Skeletal muscle tissue (tissue), 4 donors: ENCODE results near the gene PHYKPL. TPM values are rescaled to one million over a fixed set of nuclear protein-coding genes. Genes with fewer than 3 reads are reported as not detected.

Experiments used
- H3K27ac ChIP-seq: one replicate; pipeline ENCODE4 v1.7.0; 2013; ENCODE audit warnings: mild to moderate bottlenecking, low read depth, low read length, inconsistent platforms
- H3K27me3 ChIP-seq, 3 donors: one replicate each; pipeline ENCODE4 v1.7.0; 2013; ENCODE audit warnings: low read length in 3 of 3; ENCODE audit not compliant: control insufficient read depth in 3 of 3, insufficient read depth in 3 of 3
- H3K36me3 ChIP-seq, 3 donors: one replicate each; pipeline ENCODE4 v1.7.0; 2013; ENCODE audit warnings: low read length in 3 of 3; ENCODE audit not compliant: control insufficient read depth in 3 of 3, insufficient read depth in 3 of 3
- H3K4me1 ChIP-seq, 3 donors: one replicate each; pipeline ENCODE4 v1.7.0; 2013; ENCODE audit warnings: low read length in 3 of 3, mild to moderate bottlenecking in 3 of 3; ENCODE audit not compliant: control insufficient read depth in 3 of 3, insufficient read depth in 3 of 3
- H3K4me3 ChIP-seq, 3 donors: one replicate each; pipeline ENCODE4 v1.7.0; 2013; ENCODE audit warnings: low read length in 3 of 3
- H3K9ac ChIP-seq, 3 donors: one replicate each; pipeline ENCODE4 v1.7.0; 2013; ENCODE audit warnings: low read length in 3 of 3, mild to moderate bottlenecking in 3 of 3, moderate library complexity in 2 of 3, low read depth in 1 of 3
- H3K9me3 ChIP-seq, 3 donors: one replicate each; pipeline ENCODE4 v1.7.0; 2013; ENCODE audit warnings: low read length in 3 of 3; ENCODE audit not compliant: control insufficient read depth in 3 of 3
- total RNA-seq: library from RNA; depleted of rRNA; stranded (reverse); fragments of >200 nt; gene quantifications from one replicate; pipeline ENCODE4 v1.2.3, GENCODE V29; 2014
- donor health status: Osteomylitis.

The PHYKPL gene
- total RNA-seq, 1 donor from 2014 or later = 38.1 TPM

DNA sequence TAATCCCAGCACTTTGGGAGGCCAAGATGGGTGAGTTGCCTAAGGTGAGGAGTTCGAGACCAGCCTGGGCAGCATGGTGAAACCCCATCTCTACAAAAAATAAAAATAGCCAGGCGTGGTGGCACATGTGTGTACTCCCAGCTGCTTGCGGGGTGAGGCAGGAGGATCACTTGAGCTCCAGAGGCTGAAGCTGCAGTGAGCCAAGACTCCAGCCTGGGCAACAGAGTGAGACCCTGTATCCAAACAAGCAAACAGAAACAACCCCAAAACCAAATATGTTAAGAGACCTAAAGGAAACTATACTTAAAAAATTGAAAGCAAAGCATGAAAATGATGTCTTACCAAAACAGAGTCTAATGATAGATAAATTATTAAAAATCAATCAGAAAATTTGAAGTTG is 15.8 kb downstream of the PHYKPL start:
- H3K27ac ChIP-seq = no peak overlapping the region
- peaks cover 14 to 30% (median 16%) of the 10 kb centered on the region in 3 donors for H3K4me1 ChIP-seq
- H3K27me3 ChIP-seq = no peaks in the 10 kb centered on the region
- H3K9ac ChIP-seq = no peak overlapping the region
- H3K36me3 ChIP-seq = peaks cover 48 to 61% (median 56%) of the 10 kb centered on the region in 3 donors
- no peaks in the 10 kb centered on the region for H3K9me3 ChIP-seq
- no peak overlapping the region for H3K4me3 ChIP-seq

DNA sequence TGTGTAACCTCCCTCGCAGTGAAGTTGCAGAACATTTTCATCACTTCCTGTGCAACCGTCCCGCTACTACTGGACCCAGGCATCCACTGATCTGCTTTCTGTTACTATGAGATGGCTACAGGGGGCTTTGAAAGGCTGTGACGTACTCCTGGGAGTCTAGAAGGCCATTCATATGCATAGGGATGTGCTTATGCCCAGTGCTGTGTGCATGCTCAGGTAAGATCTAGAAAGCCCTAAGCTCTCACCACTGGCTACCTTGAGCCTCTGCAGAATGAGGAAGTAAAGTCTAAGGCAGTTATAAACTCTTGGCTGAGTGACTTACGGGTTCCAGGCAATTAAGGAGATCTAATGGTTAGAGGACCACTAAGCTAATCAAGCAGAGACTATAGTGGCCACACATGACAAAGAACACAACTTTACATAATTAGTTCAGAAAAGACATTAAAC is 16.5 kb downstream of the PHYKPL start:
- H3K9ac ChIP-seq = no peak overlapping the region
- H3K36me3 ChIP-seq = peaks cover 53 to 61% (median 58%) of the 10 kb centered on the region in 3 donors
- H3K4me3 ChIP-seq = no peak overlapping the region
- no peak overlapping the region for H3K27ac ChIP-seq
- no peaks in the 10 kb centered on the region for H3K9me3 ChIP-seq
- H3K27me3 ChIP-seq = no peaks in the 10 kb centered on the region
- peaks cover 15 to 24% (median 17%) of the 10 kb centered on the region in 3 donors for H3K4me1 ChIP-seq

DNA sequence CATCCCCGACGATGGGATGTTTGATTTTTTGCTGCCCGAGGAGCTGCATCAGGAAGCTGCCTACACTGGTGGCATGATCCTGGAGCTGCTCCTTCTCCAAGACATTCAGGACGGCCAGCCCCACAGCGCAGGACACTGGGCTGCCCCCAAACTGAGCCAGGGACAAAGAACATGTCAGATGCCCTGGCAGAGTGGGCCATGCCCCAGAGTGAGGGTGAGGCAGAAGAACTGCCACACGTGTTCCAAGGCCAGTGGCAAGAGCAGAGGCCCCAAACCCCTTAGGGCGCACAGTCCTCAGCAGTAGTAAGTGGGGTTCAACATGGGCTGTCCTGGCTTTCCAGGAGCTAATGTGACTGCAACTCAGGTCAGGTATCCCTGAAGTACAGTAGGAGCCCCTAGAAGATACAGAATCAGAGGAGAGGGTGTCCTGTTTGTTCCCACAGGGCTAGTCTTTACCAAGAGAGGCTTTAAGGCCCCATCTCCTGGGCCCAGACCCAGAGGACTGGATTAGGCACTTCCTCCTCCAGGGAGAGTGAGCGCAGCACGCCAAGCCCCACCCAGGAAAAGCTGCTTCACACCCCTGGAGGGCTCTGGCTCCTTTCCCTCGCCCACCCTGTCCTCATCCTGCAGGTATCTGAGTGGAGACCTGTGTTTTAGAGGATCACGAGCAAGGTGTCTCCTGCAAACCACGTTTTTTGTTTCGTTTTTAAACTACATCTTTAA is 17.2 kb downstream of the PHYKPL start:
- H3K36me3 ChIP-seq = peaks cover 59 to 65% (median 62%) of the 10 kb centered on the region in 3 donors
- H3K27ac ChIP-seq = no peak overlapping the region
- H3K4me3 ChIP-seq = no peak overlapping the region
- no peaks in the 10 kb centered on the region for H3K9me3 ChIP-seq
- peak overlapping the region in 1 of 3 donors; percentile 16 for H3K9ac ChIP-seq
- H3K4me1 ChIP-seq = peaks cover 15 to 24% (median 17%) of the 10 kb centered on the region in 3 donors
- H3K27me3 ChIP-seq = no peaks in the 10 kb centered on the region

DNA sequence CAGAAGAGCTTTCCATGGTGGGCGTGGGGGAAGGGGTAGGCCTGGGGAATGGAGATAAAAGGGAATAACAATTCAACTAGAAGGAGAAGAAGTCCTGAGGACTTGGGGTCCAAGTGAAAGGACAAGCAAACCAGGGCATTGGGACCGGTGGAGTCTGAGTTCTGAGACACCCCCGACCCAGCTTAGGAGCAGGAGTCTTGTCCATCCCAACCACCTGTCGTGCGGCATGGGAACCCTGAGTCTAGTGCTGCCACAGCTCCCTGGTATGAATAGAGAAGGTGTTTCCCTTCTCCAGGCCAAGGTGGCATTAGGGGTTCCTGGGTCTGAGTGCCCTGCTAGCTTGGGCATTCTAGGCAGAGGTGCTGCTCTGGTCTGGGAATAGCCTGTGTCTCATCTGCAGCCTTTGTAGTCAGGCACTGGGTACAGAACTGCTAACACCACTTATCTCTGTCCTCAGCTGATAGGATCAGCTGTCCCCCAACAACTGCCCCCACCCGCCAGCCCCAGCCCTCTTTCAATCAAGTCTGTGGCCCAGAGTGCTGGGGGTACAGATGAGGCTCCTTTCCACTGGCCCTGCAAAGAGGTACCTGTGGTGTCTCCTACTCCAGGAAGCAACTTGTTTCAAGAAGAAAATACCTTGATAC is 18.3 kb downstream of the PHYKPL start:
- Histone ChIP-seq H3K36me3 (peaks cover 71 to 77% (median 74%) of the 10 kb centered on the region in 3 donors), H3K4me1 (peaks cover 15 to 24% (median 17%) of the 10 kb centered on the region in 3 donors), H3K4me3 (no peak overlapping the region), H3K9me3 (no peaks in the 10 kb centered on the region), H3K27me3 (no peaks in the 10 kb centered on the region), H3K9ac (peak overlapping the region in 1 of 3 donors; percentile 16), H3K27ac (no peak overlapping the region)

DNA sequence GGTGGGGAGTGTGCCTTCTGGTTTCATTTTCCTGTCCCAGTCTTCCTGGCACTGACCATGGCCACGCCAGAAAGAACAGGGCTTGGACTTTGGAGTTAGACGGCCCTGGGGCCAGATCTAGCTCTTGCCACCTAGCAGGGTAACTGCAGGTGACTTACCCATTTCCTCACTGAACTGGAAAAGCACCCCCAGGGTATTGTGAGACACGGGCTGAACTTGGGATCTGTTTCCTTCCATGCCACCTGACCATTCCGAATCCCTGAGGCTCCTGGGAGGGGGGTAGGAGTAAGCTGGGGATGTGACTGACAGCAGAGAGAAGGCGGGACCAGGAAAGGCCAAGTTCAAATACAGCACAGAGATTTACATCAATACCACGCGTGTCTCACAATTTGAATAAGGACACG is 18.9 kb downstream of the PHYKPL start:
- H3K27me3 ChIP-seq = no peaks in the 10 kb centered on the region
- H3K4me3 ChIP-seq = no peak overlapping the region
- H3K27ac ChIP-seq = no peak overlapping the region
- H3K36me3 ChIP-seq = peaks cover 76 to 82% (median 79%) of the 10 kb centered on the region in 3 donors
- H3K4me1 ChIP-seq = peaks cover 15 to 24% (median 17%) of the 10 kb centered on the region in 3 donors
- no peaks in the 10 kb centered on the region for H3K9me3 ChIP-seq
- peak overlapping the region in 1 of 3 donors; percentile 16 for H3K9ac ChIP-seq

DNA sequence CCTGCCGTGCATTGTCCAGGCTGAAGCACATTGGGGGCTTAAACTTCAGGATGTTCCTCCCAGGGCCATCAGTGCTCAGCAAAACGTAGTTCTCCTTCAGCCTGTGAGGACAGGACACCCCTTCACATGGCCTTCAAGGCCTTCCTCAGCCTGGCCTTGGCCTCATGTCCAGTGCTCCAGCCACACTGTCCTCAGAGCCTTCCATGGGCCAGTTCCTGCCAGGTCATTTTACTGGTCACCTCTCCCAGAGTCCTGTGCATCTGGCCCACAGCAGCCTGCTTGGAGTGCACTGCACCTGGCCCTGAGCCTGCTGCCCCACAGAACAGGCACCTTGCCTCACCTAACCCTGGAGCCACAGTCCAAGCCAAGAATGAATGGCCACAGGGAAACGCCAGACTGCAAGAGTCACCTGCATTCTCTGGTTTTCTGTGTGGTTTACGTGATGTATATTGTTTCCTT is 19.6 kb downstream of the PHYKPL start:
- Histone ChIP-seq H3K36me3 (peaks cover 74 to 89% (median 80%) of the 10 kb centered on the region in 3 donors), H3K27ac (no peak overlapping the region), H3K4me3 (peak overlapping the region in 1 of 3 donors; percentile 22), H3K4me1 (peaks cover 17 to 26% (median 17%) of the 10 kb centered on the region in 3 donors), H3K9me3 (no peaks in the 10 kb centered on the region), H3K27me3 (no peaks in the 10 kb centered on the region), H3K9ac (peak overlapping the region in 2 of 3 donors; percentile 38 to 40)

DNA sequence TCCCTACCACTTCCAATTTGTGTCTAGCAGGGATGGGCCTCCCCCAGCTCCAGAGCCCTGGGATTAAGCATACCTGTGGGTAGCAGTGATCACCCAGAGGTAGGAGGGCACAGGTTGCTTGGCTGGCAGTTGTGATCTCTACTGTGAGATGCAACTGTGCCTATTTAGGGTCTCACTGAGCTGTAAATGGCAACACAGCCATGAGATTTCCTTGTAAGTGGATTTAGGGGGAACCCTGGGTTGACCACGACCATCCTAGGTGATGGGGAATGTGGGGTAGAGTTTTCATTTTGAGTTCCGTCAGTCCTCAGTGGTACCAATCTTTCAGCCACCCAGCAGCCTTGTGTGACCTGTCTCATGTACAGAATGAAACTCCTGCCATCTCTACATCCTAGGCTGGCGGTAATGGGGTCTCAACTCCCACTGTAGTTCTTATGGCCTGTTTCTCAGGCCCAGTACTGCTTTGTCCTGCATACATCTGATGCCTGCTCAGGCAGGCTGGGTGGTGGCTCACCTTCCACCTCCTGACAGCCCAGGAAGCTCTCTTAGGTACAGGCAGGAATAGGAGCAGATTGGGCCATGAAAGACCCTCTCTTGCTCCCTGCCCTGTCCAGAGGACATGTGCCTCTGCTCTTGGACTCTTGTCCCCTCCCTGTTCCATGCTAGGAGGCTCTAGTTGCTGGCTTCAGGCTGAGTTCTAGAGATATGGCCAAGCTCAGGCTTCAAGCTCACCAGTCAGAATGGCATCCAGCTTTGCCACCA is 20.2 kb downstream of the PHYKPL start:
- H3K4me3 ChIP-seq = no peak overlapping the region
- H3K27ac ChIP-seq = no peak overlapping the region
- H3K9ac ChIP-seq = peak overlapping the region in 2 of 3 donors; percentile 38 to 40
- peaks cover 77 to 95% (median 86%) of the 10 kb centered on the region in 3 donors for H3K36me3 ChIP-seq
- H3K4me1 ChIP-seq = peaks cover 22 to 32% (median 23%) of the 10 kb centered on the region in 3 donors
- no peaks in the 10 kb centered on the region for H3K27me3 ChIP-seq
- no peaks in the 10 kb centered on the region for H3K9me3 ChIP-seq

DNA sequence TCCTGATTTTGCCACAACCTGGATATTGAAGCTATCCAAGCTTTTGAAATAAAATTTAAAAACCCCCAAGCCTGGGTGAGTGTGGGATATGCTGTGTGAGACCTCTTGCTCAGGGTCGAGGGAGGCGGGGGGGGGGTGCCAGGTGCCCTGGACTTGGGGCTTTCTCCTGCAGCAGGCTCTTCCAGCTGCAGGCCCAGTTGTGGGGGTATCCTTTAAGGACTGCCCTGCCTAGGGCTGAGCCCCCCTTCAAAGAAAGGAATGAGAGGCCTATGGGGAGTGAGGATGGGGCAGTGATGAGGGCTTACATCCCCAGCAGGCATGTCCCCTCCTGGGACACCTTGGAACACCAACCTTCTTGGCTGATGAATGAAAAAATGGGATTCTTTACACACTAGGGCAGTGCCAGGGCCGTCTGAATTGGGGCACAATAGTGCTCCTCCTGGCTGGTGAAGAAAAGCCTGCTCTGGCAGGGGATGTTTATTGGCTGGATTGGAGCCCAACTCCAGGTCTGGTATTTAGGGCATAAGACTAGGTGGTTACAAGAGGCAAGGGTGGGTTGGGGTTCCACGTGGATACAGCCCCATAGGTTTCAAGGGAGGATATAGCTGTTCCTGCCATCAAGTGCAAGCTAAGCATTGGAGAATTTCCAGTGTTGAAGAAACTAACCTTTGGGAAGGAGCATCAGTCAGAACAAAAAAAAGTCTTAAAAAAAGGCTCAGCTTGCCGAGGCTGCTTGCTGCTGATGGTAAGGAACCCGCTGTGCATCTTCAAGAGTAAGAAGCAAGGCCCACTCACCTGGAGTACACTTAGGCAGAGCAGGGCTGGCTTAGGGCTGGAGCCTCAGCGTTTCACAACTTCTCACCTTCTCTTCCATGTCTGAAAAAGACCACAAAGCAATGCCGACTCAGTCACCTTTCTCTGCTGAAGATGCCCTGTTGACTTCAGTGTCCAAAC is 21.2 kb downstream of the PHYKPL start:
- H3K4me1 ChIP-seq = peaks cover 32 to 42% (median 32%) of the 10 kb centered on the region in 3 donors
- no peak overlapping the region for H3K4me3 ChIP-seq
- no peak overlapping the region for H3K27ac ChIP-seq
- H3K9me3 ChIP-seq = no peaks in the 10 kb centered on the region
- no peak overlapping the region for H3K9ac ChIP-seq
- H3K36me3 ChIP-seq = peaks cover 82 to 98% (median 86%) of the 10 kb centered on the region in 3 donors
- no peaks in the 10 kb centered on the region for H3K27me3 ChIP-seq

DNA sequence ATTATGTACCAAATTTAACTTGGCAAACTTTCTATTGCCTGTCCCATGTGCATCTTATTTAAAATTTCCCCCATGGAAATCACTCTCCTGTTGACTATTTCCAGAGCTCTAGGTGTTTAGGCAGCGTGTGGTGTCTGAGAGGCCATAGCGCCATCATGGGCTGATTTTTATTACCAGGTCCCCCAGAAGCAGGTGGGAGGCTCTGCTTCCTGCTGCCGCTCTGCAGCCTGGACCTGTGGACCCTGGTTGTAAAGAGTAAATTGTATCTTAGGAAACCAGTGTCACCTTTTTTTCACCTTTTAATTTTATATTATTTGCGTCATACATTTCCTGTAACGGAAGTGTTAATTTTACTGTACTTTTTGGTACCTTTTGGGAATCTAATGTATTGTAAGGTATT is 21.9 kb downstream of the PHYKPL start:
- H3K27ac ChIP-seq = no peak overlapping the region
- H3K9me3 ChIP-seq = no peaks in the 10 kb centered on the region
- H3K9ac ChIP-seq = no peak overlapping the region
- no peaks in the 10 kb centered on the region for H3K27me3 ChIP-seq
- H3K36me3 ChIP-seq = peaks cover 79 to 91% (median 82%) of the 10 kb centered on the region in 3 donors
- H3K4me1 ChIP-seq = peaks cover 39 to 43% (median 39%) of the 10 kb centered on the region in 3 donors
- no peak overlapping the region for H3K4me3 ChIP-seq
